ENCODE data around the gene TSSK3. TPM values are rescaled to one million over a fixed set of nuclear protein-coding genes. Genes with fewer than 3 reads are reported as not detected.

Gene TSSK3
- total and polyA plus RNA-seq, 2 of the 8 experiments (the other 6 are each of a cell fraction or from before 2014, with no cell fraction given): 1.2 TPM

DNA sequence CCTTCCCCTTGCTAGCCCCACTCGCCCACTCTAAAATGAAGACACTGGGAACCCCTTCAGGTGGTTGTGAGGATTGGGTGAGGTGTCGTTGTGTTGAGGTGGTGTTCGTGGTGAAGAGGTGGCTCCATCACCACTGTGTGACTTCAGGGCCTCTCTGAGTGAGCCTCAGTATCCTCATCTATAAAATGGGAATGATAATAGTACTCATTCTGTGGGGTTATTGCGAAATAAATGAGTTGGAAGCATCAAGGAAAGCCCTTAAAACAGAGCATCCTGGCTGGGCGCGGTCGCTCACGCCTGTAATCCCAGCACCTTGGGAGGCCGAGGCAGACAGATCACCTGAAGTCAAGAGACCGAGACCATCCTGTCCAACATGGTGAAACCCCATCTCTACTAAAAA lies 19.6 kb upstream of the TSSK3 start:
- Histone ChIP-seq H3K4me2 (ENCODE audit: insufficient read depth in 1 of 2, low read depth in 2 of 2, low read length in 2 of 2) (no peak overlapping the region), H4K91ac (replicated peaks; ENCODE audit: insufficient read length, low read length) (no peak overlapping the region), H3K23me2 (ENCODE audit: low read depth, low read length) (no peaks in the 10 kb centered on the region), H3K4ac (replicated peaks; ENCODE audit: insufficient read length, low read depth, low read length) (no peak overlapping the region), H3K23ac (ENCODE audit: insufficient read length) (no peak overlapping the region), H3K9me3 (ENCODE audit: insufficient read depth in 2 of 2, low read depth in 1 of 2, low read length in 1 of 2) (no peaks in the 10 kb centered on the region), H3K18ac (ENCODE audit: extremely low read depth, low read length) (no peak overlapping the region), H3K79me2 (ENCODE audit: control insufficient read depth in 1 of 2, insufficient read depth in 2 of 2, low read length in 2 of 2) (no peaks in the 10 kb centered on the region), H3K56ac (replicated peaks; ENCODE audit: insufficient read length, low read depth, low read length) (no peak overlapping the region), H3K9ac (replicated peaks in 1 of 4; ENCODE audit: extremely low read depth in 1 of 4, low read depth in 3 of 4, low read length in 3 of 4) (no peak overlapping the region), H2BK5ac (ENCODE audit: low read depth, low read length) (no peak overlapping the region), H3K4me1 (replicated peaks in 1 of 4; ENCODE audit: control insufficient read depth in 3 of 4, insufficient read depth in 4 of 4, low read length in 3 of 4) (peaks cover 0 to 8% (median 5%) of the 10 kb centered on the region in 4 experiments; a peak in 6 of 7 replicates), H2BK20ac (ENCODE audit: low read length) (no peak overlapping the region), H3K36me3 (ENCODE audit: control insufficient read depth in 2 of 4, insufficient read depth in 4 of 4, low read length in 3 of 4) (no peaks in the 10 kb centered on the region), H3K4me3 (ENCODE audit: extremely low read depth in 1 of 4, insufficient read depth in 2 of 4, low read depth in 3 of 4, low read length in 4 of 4) (no peak overlapping the region), H2BK12ac (ENCODE audit: low read depth, low read length) (no peak overlapping the region), H4K8ac (ENCODE audit: extremely low read depth, insufficient read depth, low read length) (no peak overlapping the region; the same call in 1 of the 2 replicates), H2BK15ac (ENCODE audit: low read length) (no peak overlapping the region), H3K27ac (ENCODE audit: low read depth, low read length) (no peak overlapping the region), H2AFZ (ENCODE audit: low read length) (no peak overlapping the region), H4K20me1 (replicated peaks in 1 of 2; ENCODE audit: control insufficient read depth in 1 of 2, insufficient read depth in 2 of 2, low read length in 2 of 2) (no peaks in the 10 kb centered on the region), H3K79me1 (ENCODE audit: low read depth, low read length) (no peaks in the 10 kb centered on the region), H2AK5ac (ENCODE audit: low read depth, low read length) (no peak overlapping the region), H4K5ac (ENCODE audit: insufficient read length, low read depth, low read length) (no peak overlapping the region), H3K14ac (ENCODE audit: insufficient read length) (no peak overlapping the region), H2BK120ac (replicated peaks; ENCODE audit: low read depth, low read length) (no peak overlapping the region), H3K27me3 (replicated peaks in 1 of 4; ENCODE audit: control insufficient read depth in 3 of 4, extremely low read depth in 1 of 4, insufficient read depth in 3 of 4, low read length in 3 of 4) (no peaks in the 10 kb centered on the region; a peak in 2 of 7 replicates)
- WGBS, 2 experiments (ENCODE audit: extremely low coverage in 1 of 2, insufficient coverage in 1 of 2, insufficient read length in 1 of 2, insufficient replicate concordance in 2 of 2, low coverage in 1 of 2, low lambda C conversion rate in 2 of 2, missing lambda C conversion rate in 1 of 2): 90% methylated on average over 10 of the region's 10 CpGs; no CpG with 5 or more reads in 1 of the 2 experiments
- FAIRE-seq: no peak
- CTCF ChIA-PET (ENCODE audit: partially characterized antibody): interaction anchor here (1.7 kb wide), 1 partner anchor 8 kb away, joined by 6 read pairs; no protein-coding TSS in a partner anchor
- DNase-seq (ENCODE audit: low read depth in 1 of 2, low spot score in 2 of 2): no peak
- POLR2A ChIA-PET (ENCODE audit: partially characterized antibody): interaction anchor here (1.6 to 17.1 kb wide), 5 partner anchors 9 to 132 kb away, joined by 3 to 321 read pairs (median 7); partner anchors contain the start of gene MARCKSL1
- TF ChIP-seq EGR1 (IDR thresholded peaks at IDR 0.05; ENCODE audit: borderline replicate concordance, low read depth, low read length) (no peak), JUN (IDR thresholded peaks at IDR 0.05; ENCODE audit: low read depth, low read length) (no peak), CEBPB (IDR thresholded peaks at IDR 0.05; ENCODE audit: low read depth, low read length) (peak; percentile 64)

Measured in H1 (cell line).